ENCODE data around the gene QPRT.
"Not testable (repeated sequence)": the region's sequence is repeated elsewhere in the genome, so short reads cannot be mapped to it uniquely, and the experiment has no call there.

GRCh38 chr16:29638751-29639150 is 40.2 kb upstream of the QPRT start:
- TF ChIP-seq POLR2AphosphoS5 (IDR thresholded peaks at IDR 0.05; ENCODE audit: borderline replicate concordance, low read depth, low read length); EZH2 (IDR thresholded peaks at IDR 0.05): not testable (repeated sequence)
